ENCODE data around the gene ZNF789. TPM values are rescaled to one million over a fixed set of nuclear protein-coding genes. Genes with fewer than 3 reads are reported as not detected.

Gene ZNF789
- total and polyA plus RNA-seq, 2 of the 4 experiments (the other 2 are of a cell fraction): 4.8 to 8.9 TPM

GRCh38 chr7:99476107-99476506 lies 3.4 kb downstream of the ZNF789 start:
- Histone ChIP-seq H3K27me3 (ENCODE audit: control insufficient read depth, insufficient read depth, low read length) (no peaks in the 10 kb centered on the region), H3K79me1 (ENCODE audit: low read depth in 1 of 2, low read length in 2 of 2) (peaks cover 25 to 46% of the 10 kb centered on the region in 2 experiments), H2AFZ (replicated peaks; ENCODE audit: low read length, poor library complexity) (no peak overlapping the region), H2BK20ac (ENCODE audit: low read depth, low read length) (no peak overlapping the region), H3K9ac (ENCODE audit: low read depth, low read length) (no peak overlapping the region), H3K27ac (ENCODE audit: insufficient read depth, low read length) (no peak overlapping the region), H2AK9ac (replicated peaks; ENCODE audit: low read depth, low read length, poor library complexity) (no peak overlapping the region), H3K4me1 (ENCODE audit: control insufficient read depth, insufficient read depth, low read length) (0 out of 2 replicates have a peak, but pooled peaks cover 2% of the 10 kb centered on the region), H3K18ac (ENCODE audit: low read depth, low read length) (no peak overlapping the region), H2BK5ac (ENCODE audit: low read depth, low read length, poor library complexity, severe bottlenecking) (no peak overlapping the region), H2BK120ac (ENCODE audit: low read depth, low read length) (no peak overlapping the region), H4K8ac (ENCODE audit: low read depth in 2 of 2, low read length in 2 of 2) (no peak overlapping the region), H3K4me2 (ENCODE audit: low read depth, low read length) (no peak overlapping the region), H2BK15ac (ENCODE audit: low read depth, low read length) (no peak overlapping the region), H3K9me1 (ENCODE audit: insufficient read depth, low read length) (peaks cover 5% of the 10 kb centered on the region; the same call in 1 of the 2 replicates), H3K9me3 (ENCODE audit: control insufficient read depth, insufficient read depth, low read length) (no peaks in the 10 kb centered on the region), H3K23ac (ENCODE audit: low read depth, low read length) (no peak overlapping the region), H3K36me3 (ENCODE audit: control insufficient read depth, insufficient read depth, low read length) (peaks cover 12% of the 10 kb centered on the region), H2AK5ac (ENCODE audit: low read depth, low read length) (no peak overlapping the region), H3K4ac (ENCODE audit: low read depth, low read length) (no peak overlapping the region), H3K4me3 (ENCODE audit: insufficient read depth, low read depth, low read length) (no peak overlapping the region), H4K5ac (ENCODE audit: low read depth, low read length) (no peak overlapping the region), H4K91ac (ENCODE audit: insufficient read depth, low read depth, low read length) (no peak overlapping the region), H3K56ac (ENCODE audit: extremely low read depth, insufficient read depth, low read length) (no peak overlapping the region), H3K14ac (replicated peaks; ENCODE audit: low read depth, low read length) (no peak overlapping the region), H4K20me1 (ENCODE audit: insufficient read depth, low read length) (0 out of 2 replicates have a peak, but pooled peaks cover 2% of the 10 kb centered on the region)
- in situ Hi-C loops (cut with MboI; ENCODE audit: low sequenced_read_pairs): no loop called here
- POLR2A ChIA-PET (ENCODE audit: unreplicated experiment): no interaction called here
- CTCF ChIA-PET: no interaction called here
- 100% methylated on average over 1 of the region's 5 CpGs; no CpG with 5 or more reads in 1 of the 2 experiments for WGBS, 2 experiments (ENCODE audit: extremely low coverage in 2 of 2, insufficient read length in 1 of 2)
- no peak for ATAC-seq (ENCODE audit: low read depth)
- intact Hi-C loops (cut with micrococcal nuclease): no loop called here
- TF ChIP-seq RAD21 (IDR thresholded peaks at IDR 0.05; ENCODE audit: low read length) (no peak), USF2 (IDR thresholded peaks at IDR 0.05; ENCODE audit: low read depth, low read length) (no peak), MAZ (IDR thresholded peaks at IDR 0.05; ENCODE audit: borderline replicate concordance, low read depth, low read length) (no peak), SMC3 (IDR thresholded peaks at IDR 0.05; ENCODE audit: low read depth, low read length) (no peak), RFX5 (IDR thresholded peaks at IDR 0.05; ENCODE audit: low read depth, low read length) (no peak), CHD1 (IDR thresholded peaks at IDR 0.05; ENCODE audit: low read depth, low read length) (no peak), MXI1 (IDR thresholded peaks at IDR 0.05; ENCODE audit: borderline replicate concordance, low read depth, low read length) (no peak), FOS (IDR thresholded peaks at IDR 0.05; ENCODE audit: low read depth, low read length) (no peak), ELK1 (IDR thresholded peaks at IDR 0.05; ENCODE audit: borderline replicate concordance, low read depth, low read length) (no peak), RCOR1 (IDR thresholded peaks at IDR 0.05; ENCODE audit: insufficient replicate concordance, low read length) (no peak), BHLHE40 (IDR thresholded peaks at IDR 0.05; ENCODE audit: low read depth, low read length) (no peak), POLR2A (IDR thresholded peaks at IDR 0.05; ENCODE audit: low read depth, low read length) (no peak), CTCF (conservative IDR thresholded peaks at IDR 0.05; ENCODE audit: low read depth, low read length) (no peak), NFE2L2 (IDR thresholded peaks at IDR 0.05; ENCODE audit: low read depth, low read length) (no peak), MAFK (IDR thresholded peaks at IDR 0.05; ENCODE audit: low read depth, low read length) (no peak), CEBPB (IDR thresholded peaks at IDR 0.05; ENCODE audit: low read depth, low read length) (no peak)
- no peak for DNase-seq
- no TSS peak for BruUV-seq (replicated peaks)
- dilution Hi-C loops (cut with HindIII; ENCODE audit: low sequenced_read_pairs, unreplicated experiment): no loop called here
